HG03025 (cell line): ENCODE results near the gene KDELR3.
"Not testable (repeated sequence)": the region's sequence is repeated elsewhere in the genome, so short reads cannot be mapped to it uniquely, and the experiment has no call there.

Experiments used
- ATAC-seq: cut with Tn5 transposase; IDR thresholded peaks from one replicate; pipeline ENCODE4 v1.9.1; 2021; ENCODE audit warnings: mild to moderate bottlenecking, moderate library complexity; ENCODE audit not compliant: unreplicated experiment, low FRiP score

The KDELR3 gene

DNA sequence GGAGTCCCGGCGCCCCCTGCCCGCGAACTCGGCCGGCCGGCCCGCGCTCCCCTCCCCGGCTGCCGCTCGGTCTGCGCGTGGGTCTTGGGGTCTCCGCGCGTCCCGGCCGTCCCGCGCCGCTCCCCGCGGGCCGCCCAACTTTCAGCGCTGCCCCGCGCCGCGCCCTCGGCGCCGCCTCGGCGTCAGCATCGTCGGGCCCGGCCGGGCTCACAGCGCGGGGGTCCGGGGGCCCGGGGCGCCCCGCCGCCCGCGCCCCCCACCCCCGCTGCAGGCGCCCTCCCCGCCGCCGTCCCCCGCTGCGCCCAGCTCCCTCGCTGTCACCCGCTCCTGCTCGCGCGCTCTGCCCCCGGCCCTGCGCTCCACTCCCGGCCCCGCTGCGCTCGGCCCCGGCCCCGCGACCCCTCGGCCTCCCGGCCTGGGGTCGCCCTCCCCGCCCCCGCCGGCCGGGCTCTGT is 12.8 kb upstream of the KDELR3 start, which contains the start of gene KCNJ4:
Gene KCNJ4 (minus strand): TSS at position 124 of the 454 bp plus-strand sequence. CDS start 27,067 bp downstream, outside the sequence.
- ATAC-seq: no peak

GRCh38 chr22:38455530-38456271 is 12.2 kb upstream of the KDELR3 start:
- no peak for ATAC-seq

- no peak for ATAC-seq
These were observed 11.5 kb upstream of the KDELR3 start for GRCh38 chr22:38456272-38456835.

DNA sequence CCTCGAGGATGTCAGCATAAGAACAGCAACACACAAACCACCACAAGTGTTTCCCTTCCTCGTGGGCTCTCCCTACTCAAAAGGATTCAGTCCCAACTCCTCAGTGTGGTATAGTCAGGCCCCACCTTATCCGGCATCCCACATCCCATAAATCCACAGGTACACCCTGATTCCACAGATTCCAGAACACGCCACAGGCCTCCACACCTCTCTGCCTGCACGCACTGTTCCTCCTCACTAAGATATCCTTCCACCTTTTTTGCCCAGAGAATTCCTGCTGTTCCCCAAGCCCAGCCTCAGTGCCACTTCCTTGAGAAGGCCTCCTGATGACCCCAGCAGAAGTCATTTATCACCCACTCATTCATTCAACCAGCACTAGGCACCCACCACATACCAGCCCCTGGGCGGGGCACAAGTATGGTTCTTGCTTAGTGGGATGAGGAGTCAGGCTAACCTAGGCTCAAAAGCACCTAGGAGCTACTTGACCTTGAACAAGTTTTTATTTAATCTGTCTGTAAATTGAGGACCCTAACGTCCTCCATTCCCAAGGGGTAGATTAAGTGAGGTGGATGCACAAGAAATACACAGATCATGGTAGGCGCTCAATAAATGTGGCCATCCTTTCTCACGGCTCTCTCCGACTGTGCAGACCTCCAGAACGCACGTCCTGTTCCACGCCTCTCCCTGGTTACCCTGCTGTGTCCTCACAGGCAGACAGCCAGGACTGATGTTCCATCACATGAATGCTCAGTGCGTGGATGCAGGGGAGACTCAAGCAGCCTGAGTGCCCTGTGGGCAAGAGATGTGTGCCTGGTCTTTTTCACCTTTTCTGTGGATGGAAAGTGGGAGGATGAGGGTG is 10.8 kb upstream of the KDELR3 start:
- no peak for ATAC-seq

DNA sequence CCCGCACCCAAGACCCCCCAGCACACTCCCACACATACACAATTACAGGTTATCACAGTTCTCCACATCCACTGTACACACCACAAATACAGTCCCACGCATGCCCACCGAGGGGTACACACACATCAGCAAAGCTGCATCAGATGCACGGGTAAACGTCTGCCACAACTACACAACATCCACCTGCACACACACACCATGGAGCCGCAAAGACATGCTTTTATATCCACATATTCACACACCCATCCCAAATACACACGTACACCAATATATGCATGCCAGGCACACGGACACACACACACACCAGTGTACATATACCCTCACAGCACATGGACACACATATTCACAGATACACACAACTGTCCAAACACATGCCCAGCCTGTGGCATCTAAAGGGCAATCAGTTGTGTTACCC is 7.5 kb upstream of the KDELR3 start:
- ATAC-seq: no peak

DNA sequence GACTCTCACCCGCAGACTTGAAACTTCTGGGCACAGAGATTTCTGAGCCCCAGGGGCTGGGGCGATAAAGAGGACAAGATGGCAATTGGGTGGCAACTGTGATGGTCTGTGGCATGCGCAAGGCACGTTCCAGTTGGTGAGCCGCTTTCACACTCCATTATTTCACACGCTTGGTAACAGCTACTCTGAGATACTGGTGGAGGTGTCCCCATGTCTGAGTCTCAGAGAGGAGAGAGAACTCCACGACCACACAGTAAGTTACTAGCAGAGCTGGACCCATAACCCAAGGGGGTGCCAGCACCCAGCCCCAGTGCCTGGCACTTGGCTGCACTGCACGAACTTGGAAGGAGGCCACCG is 6.9 kb upstream of the KDELR3 start:
- ATAC-seq: no peak

DNA sequence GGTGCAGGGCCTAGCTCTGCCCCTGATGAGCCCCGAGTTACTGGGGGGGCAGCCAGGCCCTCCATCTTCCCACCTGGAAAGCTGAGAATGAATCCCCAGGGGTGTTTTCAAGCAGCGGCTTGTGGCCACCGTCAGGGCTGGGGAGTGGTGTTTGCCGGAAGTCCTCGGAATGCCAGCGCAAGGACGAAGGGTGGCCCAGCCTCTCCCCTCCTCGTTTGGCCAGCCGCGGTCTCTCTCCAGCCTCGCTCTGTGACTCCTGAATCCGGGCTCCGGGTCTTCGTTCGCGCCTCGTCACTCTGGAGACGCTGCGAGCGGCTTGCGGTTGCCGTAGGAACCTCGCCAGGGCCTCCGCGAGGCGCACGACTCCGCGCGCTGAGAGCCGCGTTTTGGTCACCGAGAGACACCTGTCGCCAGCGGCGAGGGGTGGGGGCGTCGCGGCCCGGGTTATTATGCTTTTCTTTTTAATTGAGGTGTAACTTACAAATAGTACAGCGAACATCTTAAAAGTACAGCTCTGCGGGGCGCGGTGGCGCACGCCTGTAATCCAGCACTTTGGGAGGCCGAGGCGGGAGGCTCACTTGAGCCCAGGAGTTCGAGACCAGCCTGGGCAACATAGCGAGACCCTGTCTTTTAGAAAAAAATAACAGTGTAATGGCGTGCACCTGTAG is 6.3 kb upstream of the KDELR3 start:
- ATAC-seq: no peak

DNA sequence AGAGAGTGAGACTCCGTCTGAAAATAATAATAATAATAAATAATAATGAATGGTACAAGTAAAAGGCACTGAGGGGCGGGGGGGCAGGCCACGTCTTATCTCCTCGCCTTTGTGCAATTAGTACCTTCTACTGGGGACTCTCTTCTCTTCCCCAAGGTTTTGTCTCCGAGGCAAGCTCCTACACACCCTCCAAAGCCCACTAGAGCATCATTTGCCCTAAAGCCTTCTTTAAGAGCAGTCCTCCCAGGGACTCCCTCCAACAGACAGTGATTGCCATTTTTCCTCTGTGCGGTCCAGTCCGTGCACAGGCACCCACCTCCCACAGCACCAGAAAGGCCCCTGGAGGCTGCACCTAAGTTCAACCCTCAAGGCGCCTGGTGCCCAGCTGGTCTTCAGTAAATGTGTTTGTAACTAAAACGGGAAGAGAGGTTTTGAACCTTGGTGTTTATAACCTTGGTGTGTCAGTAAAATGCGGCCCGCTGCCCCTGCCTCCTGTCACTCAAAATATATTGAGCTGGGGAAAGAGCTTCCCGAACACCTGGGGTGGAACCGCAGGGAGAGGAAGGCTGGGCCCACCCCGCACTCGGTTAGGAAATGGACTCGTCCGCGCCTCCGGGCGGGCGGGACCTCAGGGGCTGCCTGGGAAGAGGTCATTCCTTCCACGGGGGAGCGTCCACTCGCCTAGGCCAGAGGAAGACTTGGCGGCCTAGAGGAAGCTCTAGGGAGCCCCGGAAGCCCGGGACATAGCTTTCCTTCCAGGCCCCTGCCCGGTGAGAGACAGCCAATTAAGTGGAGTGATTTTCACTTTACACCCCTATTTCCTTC is 4.7 kb upstream of the KDELR3 start:
- ATAC-seq: no peak

DNA sequence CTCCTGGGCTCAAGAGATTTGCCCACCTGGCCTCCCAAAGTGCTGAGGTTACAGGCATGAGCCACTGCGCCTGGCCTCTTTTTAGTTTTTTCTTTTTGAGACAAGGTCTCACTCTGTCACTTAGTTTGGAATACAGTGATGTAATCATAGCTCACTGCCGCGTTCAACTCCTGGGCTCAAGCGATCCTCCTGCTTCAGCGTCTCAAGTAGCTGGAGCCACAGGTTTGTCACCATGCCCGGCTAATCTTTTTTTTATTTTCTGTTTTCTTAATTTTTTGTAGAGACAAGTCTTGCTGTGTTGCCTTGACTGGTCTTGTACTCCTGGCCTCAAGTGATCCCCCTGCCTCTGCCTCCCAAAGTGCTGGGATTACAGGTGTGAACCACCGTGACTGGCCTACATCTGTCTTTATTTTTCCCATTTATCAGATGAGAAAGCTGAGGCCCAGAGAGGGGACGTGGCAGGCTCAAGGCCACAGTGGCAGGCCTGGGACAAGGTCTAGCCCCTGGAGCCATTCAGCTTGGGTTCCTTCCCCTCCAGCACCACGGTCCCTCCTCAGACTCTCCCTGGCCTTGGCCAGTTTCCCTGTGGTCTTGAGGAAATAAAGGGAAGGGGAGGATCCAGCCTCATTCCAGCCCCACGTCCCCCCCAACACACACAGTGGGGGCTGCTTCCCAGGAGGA is 2.8 kb upstream of the KDELR3 start:
- no peak for ATAC-seq

- no peak for ATAC-seq
These were observed 2.0 kb upstream of the KDELR3 start for GRCh38 chr22:38465673-38466490.

GRCh38 chr22:38467438-38467903 is 425 bp upstream of the KDELR3 start:
- ATAC-seq: no peak

- no peak for ATAC-seq
These were observed 778 bp downstream of the KDELR3 start for GRCh38 chr22:38468443-38469305.

DNA sequence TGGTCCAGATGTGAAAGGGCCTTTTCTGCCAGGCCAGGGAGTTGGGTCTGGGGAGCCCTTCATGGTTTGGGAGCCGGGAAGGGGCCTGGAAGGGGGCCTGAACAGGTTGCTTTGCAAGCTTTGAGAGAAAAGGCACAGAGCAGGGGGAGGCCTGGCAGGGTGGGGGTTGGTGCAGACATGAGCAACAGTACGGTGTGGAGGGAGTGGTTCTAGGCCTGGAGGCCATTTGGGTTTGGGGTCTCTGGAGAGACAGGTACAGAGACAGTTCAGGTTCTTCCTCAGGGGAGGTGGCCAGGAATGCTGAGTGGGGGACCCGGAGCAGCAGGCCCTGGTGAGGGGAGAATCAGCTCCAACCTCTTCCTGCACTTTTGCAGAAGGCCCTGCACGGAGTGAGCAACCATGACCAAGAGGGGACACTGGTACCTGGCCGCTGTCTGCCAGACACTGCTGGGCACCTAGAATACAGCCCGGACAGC is 1.4 kb downstream of the KDELR3 start:
- no peak for ATAC-seq

- not testable (repeated sequence) for ATAC-seq
These were observed 2.3 kb downstream of the KDELR3 start for GRCh38 chr22:38470179-38470578.

DNA sequence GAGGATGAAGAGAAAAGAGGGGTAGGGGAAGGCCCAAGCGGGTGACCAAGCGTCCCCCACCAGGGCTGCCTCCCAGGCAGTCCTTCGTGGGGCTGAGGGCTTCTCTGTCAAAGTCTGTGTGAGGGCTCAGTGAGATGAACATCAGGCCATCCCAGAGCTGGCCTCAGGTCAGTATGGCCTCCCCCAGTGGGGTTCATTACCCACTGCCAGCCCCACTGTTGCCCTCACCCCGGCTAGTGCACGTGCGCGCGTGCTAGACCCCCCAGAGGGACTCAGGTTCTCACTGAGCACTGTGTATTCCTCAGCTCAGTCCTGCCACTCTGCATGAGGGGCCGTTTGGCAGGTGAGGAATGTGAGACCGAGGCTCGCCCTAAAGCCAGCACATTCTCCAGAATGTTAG is 3.3 kb downstream of the KDELR3 start:
- no peak for ATAC-seq

DNA sequence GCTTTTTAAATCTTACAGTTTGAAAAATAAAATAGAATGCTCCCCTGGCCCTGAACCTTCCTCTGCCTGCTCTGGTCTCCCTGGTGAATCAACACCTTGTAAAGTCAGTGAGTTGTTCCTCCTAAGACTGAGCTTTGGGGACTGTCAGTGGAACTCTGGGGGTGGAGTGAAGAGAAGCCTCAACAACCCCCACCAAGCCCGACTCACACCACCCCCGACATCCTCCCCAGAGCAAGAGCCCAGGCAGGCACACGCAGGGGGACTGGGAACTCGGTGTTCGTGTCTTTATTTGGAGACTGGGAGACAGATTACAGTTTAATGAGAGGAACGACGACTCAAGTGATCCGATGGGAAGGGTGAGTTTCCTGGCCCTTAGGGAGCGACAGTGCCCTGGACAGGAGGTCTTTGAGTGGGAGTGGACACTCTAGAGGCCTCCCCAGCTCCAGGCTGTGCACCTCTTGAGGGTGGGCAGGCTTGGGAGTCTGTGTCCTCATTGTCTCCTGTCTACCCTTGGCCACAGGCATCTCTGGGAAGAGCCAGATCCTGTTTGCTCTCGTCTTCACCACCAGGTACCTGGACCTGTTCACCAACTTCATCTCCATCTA is 6.2 kb downstream of the KDELR3 start:
- ATAC-seq: no peak

GRCh38 chr22:38477585-38477984 is 9.7 kb downstream of the KDELR3 start:
- ATAC-seq: no peak
